ENCODE measurements around the gene EIF4G1.
A peak's percentile ranks its signal among the peaks of the same experiment; 100 is the strongest.
"Not testable (repeated sequence)": the region's sequence is repeated elsewhere in the genome, so short reads cannot be mapped to it uniquely, and the experiment has no call there.

Gene EIF4G1

DNA sequence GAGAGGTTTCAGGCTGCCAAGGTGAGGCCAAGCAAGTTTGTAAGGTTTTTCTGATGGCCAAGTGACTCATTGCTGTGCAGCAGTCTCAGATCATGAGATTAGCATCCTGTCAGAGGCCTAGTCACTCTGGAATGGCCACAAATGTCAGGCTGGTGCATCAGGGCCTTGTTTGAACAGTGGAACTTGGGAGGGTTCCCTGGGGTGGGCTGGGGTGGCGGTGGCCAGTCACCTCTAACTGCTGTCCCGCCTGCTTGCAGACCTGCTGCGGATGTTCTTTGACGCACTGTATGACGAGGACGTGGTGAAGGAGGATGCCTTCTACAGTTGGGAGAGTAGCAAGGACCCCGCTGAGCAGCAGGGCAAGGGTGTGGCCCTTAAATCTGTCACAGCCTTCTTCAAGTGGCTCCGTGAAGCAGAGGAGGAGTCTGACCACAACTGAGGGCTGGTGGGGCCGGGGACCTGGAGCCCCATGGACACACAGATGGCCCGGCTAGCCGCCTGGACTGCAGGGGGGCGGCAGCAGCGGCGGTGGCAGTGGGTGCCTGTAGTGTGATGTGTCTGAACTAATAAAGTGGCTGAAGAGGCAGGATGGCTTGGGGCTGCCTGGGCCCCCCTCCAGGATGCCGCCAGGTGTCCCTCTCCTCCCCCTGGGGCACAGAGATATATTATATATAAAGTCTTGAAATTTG is 20.2 kb downstream of the EIF4G1 start:
- peak; percentile 65 for DNase-seq

DNA sequence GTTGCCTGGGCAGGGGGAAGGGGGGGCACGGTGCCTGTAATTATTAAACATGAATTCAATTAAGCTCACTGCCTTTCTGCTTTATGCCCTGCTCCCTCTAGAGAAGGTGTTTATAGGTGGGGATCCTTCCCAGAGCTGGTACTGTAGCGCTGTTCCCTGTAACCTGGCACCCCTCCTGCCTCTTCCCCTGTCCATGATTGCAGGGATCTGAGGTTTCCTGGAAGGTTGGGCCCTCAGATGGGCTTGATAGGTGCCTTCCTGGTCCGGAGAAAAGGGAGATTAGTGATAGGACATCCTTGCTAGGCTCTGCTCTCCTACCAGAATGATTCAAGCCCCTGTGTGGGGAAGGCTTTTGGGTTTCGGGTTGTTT is 20.9 kb downstream of the EIF4G1 start:
- DNase-seq = no peak
- ATAC-seq = no peak

More for the DNA sequence above, 20.2 kb downstream of the EIF4G1 start:
- peak; percentile 83 for ATAC-seq

DNA sequence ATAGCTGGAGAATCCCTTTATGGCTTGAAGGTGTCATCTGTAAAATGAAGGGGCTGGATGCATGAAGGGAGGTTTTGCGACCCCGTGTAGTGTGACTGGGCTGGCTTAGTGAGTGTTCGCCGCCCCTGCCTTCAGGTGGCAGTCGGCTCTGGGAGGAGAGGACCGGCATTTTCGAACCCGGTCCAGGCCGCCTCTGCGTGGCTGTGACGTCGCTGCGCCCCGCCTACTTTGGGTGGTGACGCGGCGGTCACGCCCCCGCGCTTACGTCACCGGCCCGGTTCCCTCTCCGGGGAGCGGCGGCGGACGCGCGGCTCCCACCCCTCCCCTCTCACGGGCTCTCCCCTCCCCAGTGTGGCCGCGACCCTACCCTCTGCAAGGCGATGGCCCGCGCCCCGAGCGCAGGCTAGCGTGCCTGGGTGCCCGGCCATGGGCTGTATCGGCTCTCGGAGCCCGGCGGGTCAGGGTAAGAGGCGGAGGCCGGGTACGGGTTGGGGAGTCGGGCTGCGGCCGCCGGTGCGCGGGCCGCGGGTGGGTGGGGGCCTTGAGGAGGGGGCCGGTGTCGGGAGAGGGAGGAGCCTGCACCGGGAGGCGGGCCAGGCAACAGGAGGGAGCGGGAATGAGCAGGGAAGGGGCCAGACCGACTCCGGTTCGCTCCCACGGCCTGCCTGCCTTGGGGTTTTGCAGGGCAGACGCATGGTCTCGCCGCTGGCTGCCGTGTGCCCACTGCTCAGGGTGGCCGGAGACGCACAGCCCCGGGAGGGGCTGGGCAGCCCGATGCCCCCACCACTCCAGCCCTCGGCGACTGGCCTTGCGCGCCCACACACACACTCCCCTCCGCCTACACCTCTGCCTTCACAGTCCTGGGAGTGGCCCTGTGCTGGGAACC is 21.5 kb downstream of the EIF4G1 start:
- ATAC-seq = peak; percentile 45
- peak; percentile 93 for DNase-seq

DNA sequence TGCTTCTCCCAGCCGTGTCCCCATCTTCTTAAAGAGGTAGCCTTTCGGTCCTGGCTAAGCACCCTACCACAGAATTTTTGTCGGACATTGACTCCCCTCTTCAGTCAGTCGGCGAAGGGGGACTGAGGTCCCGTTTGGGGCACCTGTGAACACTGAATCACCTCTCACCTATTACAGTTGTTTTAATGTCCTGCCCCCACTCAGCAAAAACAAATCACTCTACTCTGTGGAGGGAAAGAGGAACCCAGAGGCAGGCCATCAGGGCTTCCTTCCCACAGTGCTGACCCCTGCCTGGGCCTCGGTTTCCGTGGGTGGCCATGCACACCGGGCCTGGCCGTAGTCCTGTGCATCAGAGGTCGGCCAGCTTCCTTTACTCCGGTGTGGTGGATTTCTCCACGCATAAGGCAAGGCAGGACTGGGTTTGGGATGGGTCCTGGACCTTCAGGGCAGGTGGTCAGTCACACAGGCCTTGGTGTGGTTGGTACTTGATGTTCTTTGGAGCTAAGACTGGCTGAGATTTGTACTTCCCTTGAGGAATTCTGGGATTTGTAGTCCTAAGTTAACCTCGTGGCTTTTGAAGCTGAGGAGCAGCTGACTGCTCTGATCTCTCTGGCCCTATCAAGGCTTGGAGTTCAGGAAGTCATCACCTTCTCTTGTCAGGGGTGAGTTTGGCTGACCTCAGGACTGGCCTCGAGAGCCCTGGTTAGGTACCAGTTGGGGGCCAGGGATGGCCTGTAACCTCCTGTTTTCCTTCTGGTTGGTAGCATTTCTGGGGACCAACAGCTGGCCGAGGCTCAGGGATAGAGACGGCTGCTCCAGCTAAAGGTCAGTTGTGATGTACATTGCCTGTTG is 22.4 kb downstream of the EIF4G1 start:
- ATAC-seq = no peak
- DNase-seq = no peak

- DNase-seq = no peak
These were observed 23.0 kb downstream of the EIF4G1 start, which contains the start of gene FAM131A for GRCh38 chr3:184337399-184337714. Gene FAM131A, plus strand, starts transcription at chr3:184337600. Its CDS starts 31 bp downstream, at chr3:184337631.

DNA sequence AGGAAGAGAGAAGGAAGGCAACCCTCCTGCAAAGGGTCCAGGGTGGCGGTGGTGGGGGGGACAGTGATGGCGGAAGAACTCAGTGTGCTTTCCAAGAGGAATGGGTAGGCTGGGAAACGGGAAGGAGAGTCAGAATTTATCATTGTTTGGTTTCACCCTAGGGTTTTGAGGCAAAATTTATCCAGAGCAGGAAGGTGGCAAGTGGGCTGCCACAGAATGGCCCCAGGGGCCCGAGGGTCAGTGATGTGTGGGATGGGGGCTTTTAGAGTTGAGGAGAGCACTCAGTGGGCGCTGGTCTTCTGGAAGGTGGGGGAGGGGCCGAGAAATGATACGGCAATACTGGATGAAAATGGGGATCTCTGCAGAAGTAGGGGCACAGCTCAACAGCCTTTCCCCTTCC is 23.6 kb downstream of the EIF4G1 start:
- DNase-seq (no peak), ATAC-seq (no peak)

More at GRCh38 chr3:184337399-184337714, 23.0 kb downstream of the EIF4G1 start, which contains the start of gene FAM131A:
- no peak for ATAC-seq

- DNase-seq = no peak
- no peak for ATAC-seq
These were observed 24.1 kb downstream of the EIF4G1 start for GRCh38 chr3:184338511-184338945.

DNA sequence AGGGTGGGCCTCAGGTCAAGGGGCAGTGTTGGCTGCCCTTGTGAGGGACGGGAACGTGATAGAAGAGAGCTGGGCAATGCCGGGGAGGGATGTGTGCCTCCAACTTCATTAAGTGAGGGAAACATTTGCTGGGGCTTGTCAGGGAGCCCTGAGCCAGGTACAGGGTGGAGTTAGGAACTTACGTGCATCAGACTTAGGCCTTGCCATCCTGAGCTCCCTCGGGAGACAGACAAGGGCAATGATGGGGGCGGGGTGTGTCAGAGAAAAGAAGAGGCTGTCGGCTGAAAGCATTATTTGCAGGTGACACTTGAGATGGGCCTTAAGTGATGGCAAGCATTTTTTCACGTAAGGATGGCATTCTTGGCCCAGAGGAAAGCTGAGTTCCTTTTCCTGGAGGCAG is 24.6 kb downstream of the EIF4G1 start:
- DNase-seq (no peak), ATAC-seq (no peak)

- ATAC-seq, DNase-seq: not testable (repeated sequence)
These were observed 25.2 kb downstream of the EIF4G1 start for GRCh38 chr3:184339451-184340135.

DNA sequence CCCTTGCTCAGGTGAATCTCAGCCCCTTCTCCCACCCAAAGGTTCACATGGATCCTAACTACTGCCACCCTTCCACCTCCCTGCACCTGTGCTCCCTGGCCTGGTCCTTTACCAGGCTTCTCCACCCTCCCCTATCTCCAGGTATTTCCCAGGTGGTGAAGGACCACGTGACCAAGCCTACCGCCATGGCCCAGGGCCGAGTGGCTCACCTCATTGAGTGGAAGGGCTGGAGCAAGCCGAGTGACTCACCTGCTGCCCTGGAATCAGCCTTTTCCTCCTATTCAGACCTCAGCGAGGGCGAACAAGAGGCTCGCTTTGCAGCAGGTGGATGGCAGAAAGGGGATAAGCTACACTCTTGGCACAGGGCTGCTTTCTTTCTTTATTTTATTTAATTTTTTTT is 27.5 kb downstream of the EIF4G1 start:
- no peak for ATAC-seq
- DNase-seq = no peak

DNA sequence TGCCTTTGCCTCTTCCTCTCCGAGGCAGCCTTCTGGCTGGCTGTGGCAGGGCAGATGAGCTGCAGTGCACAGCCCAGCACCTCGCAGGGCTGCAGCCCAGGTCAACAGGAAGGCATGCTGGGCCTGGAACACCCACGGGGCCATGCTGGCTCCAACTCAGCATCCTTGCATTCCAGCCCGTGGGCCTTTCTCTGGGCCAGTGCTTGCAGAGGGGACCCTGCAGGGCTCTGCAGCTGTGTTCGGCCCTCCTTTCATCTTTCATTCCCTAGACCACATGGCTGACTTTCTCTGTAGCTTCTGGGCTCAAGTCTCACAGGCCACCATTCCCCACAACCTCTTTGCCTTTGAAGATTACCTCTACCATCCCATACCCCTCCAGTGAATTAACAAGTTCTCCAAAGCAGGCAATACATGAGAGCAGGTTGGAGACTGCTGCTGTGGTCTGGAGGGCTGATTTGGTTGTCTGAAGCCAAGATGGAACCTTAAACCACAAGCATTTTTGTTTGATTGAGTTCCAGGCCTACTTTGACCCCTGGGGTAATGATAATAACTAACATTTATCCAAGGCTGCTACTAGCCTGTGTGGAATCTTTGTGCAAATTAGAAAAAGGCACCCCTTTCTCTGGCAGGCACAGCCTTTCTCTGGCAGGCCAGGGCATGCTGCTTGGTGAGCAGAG is 28.9 kb downstream of the EIF4G1 start:
- no peak for DNase-seq

DNA sequence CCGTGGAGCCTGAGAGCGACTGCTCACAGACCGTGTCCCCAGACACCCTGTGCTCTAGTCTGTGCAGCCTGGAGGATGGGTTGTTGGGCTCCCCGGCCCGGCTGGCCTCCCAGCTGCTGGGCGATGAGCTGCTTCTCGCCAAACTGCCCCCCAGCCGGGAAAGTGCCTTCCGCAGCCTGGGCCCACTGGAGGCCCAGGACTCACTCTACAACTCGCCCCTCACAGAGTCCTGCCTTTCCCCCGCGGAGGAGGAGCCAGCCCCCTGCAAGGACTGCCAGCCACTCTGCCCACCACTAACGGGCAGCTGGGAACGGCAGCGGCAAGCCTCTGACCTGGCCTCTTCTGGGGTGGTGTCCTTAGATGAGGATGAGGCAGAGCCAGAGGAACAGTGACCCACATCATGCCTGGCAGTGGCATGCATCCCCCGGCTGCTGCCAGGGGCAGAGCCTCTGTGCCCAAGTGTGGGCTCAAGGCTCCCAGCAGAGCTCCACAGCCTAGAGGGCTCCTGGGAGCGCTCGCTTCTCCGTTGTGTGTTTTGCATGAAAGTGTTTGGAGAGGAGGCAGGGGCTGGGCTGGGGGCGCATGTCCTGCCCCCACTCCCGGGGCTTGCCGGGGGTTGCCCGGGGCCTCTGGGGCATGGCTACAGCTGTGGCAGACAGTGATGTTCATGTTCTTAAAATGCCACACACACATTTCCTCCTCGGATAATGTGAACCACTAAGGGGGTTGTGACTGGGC is 30.3 kb downstream of the EIF4G1 start:
- DNase-seq (no peak), ATAC-seq (no peak)

More for the DNA sequence above, 28.9 kb downstream of the EIF4G1 start:
- no peak for ATAC-seq

- no peak for DNase-seq
- ATAC-seq = peak; percentile 38
These were observed 31.1 kb downstream of the EIF4G1 start for GRCh38 chr3:184345317-184346144.

DNA sequence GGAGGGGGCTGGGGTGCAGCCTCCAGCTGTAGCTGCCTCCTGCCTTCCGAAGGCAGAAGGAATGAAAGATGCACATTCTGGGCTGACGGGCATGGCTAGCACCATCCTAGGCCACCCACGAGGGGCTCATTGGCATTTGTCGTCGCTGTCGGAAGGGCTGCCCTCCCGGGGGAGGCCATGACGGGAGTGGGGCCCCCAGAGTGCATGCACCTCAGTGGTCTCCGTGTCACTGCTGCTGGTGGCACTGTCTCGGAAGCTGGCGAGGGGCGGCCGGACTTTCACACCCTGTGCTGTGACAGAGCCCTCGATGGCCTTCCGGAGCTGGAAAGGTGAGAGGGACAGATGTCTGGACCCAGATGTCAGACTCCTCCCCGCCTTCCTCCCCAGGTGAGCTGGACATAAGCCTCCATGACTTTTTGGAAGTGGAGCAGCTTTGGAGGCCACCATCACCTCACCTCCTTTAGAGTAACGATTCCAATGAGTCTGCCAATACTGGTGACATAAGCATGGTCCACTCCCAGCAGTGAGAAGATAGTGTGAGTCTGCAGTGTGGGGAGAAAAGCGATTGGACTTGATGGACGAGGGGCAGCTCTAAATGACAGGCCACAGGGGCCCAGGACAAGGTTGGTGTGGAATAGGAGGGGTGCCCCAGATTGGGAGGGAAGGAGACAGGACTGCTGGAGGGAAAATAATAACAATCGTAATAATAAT is 32.2 kb downstream of the EIF4G1 start:
- ATAC-seq (no peak), DNase-seq (no peak)

- no peak for DNase-seq
- no peak for ATAC-seq
These were observed 33.1 kb downstream of the EIF4G1 start for GRCh38 chr3:184347321-184348056.

- ATAC-seq = no peak
- DNase-seq = no peak
These were observed 33.6 kb downstream of the EIF4G1 start for GRCh38 chr3:184348057-184348382.

- DNase-seq (no peak), ATAC-seq (no peak)
These were observed 35.4 kb downstream of the EIF4G1 start for GRCh38 chr3:184349563-184350470.

Measured in stimulated activated naive CD8-positive, alpha-beta T cell treated with anti-CD3 and anti-CD28 coated beads, Interleukin-15, Interleukin-2, amounts not matched to agents 100 U/mL and 50 U/mL, for 24 hours (primary cell).